Stromal cell of bone marrow (primary cell): Measurements from ENCODE around the gene RHOG.
"Not testable (repeated sequence)": the region's sequence is repeated elsewhere in the genome, so short reads cannot be mapped to it uniquely, and the experiment has no call there.

Source experiments
- DNase-seq: peaks from one replicate; pipeline ENCODE4 v3.0.0-alpha.2; 2012; ENCODE audit warnings: low read depth

Gene RHOG

GRCh38 chr11:3840870-3841425, at the start of gene RHOG:
Gene RHOG, minus strand, starts transcription at chr11:3840959. Its CDS starts 12,821 bp downstream, at chr11:3828138.
- DNase-seq, result peak; percentile 66

GRCh38 chr11:3890014-3890413, 49.3 kb upstream of the RHOG start:
- DNase-seq, result no peak

- no peak for DNase-seq
Measured at GRCh38 chr11:3888876-3889275, 48.1 kb upstream of the RHOG start.

- no peak for DNase-seq
Measured at GRCh38 chr11:3886985-3887384, 46.2 kb upstream of the RHOG start.

GRCh38 chr11:3885855-3886254, 45.1 kb upstream of the RHOG start:
- no peak for DNase-seq

- no peak for DNase-seq
Measured at GRCh38 chr11:3882655-3883054, 41.9 kb upstream of the RHOG start.

- DNase-seq, result no peak
Measured at GRCh38 chr11:3880724-3881123, 40.0 kb upstream of the RHOG start.

- no peak for DNase-seq
Measured at GRCh38 chr11:3879967-3880542, 39.3 kb upstream of the RHOG start.

- no peak for DNase-seq
Measured at GRCh38 chr11:3879216-3879966, 38.6 kb upstream of the RHOG start.

GRCh38 chr11:3878258-3878584, 37.5 kb upstream of the RHOG start:
- DNase-seq, result no peak

GRCh38 chr11:3877364-3878257, 36.9 kb upstream of the RHOG start:
- DNase-seq, result no peak

- no peak for DNase-seq
Measured at GRCh38 chr11:3876613-3877012, 35.9 kb upstream of the RHOG start.

GRCh38 chr11:3873712-3874349, 33.1 kb upstream of the RHOG start:
- DNase-seq, result no peak

GRCh38 chr11:3867209-3868091, 26.7 kb upstream of the RHOG start:
- DNase-seq, result no peak

GRCh38 chr11:3866836-3867208, 26.1 kb upstream of the RHOG start:
- DNase-seq, result no peak

- DNase-seq, result no peak
Measured at GRCh38 chr11:3866206-3866605, 25.4 kb upstream of the RHOG start.

- DNase-seq, result no peak
Measured at GRCh38 chr11:3865388-3866193, 24.8 kb upstream of the RHOG start.

GRCh38 chr11:3861683-3862082, 20.9 kb upstream of the RHOG start:
- no peak for DNase-seq

GRCh38 chr11:3860898-3861393, 20.2 kb upstream of the RHOG start:
- not testable (repeated sequence) for DNase-seq

- DNase-seq, result no peak
Measured at GRCh38 chr11:3860375-3860774, 19.6 kb upstream of the RHOG start.
